Left lobe of liver (tissue), 2 donors: ENCODE results near the gene NTNG2. TPM values are rescaled to one million over a fixed set of nuclear protein-coding genes. Genes with fewer than 3 reads are reported as not detected.

Source experiments
- ATAC-seq: fragments of 200-7000 bp; cut with Tn5 transposase; one replicate; pipeline ENCODE4 v1.9.1; 2020; ENCODE audit warnings: mild to moderate bottlenecking, moderate library complexity
- DNase-seq: peaks from one replicate; pipeline ENCODE4 v3.0.0-alpha.2; 2020; ENCODE audit warnings: low spot score
- total RNA-seq: library from RNA; stranded (reverse); gene quantifications from one replicate; pipeline ENCODE4 v1.2.1, GENCODE V29; 2021
- donor health status: DM: no; HTN: no; CAD: no; lungs with moderate emphysema.
- donor health status: DM: no; HTN: yes; CAD: no.

Gene NTNG2
- total RNA-seq, 1 donor from 2014 or later, result 0.38 TPM

GRCh38 chr9:132244582-132245455, 83.0 kb downstream of the NTNG2 start:
- no peak for ATAC-seq

GRCh38 chr9:132245465-132245864, 83.6 kb downstream of the NTNG2 start:
- ATAC-seq (no peak), DNase-seq (no peak)

More at GRCh38 chr9:132244582-132245455, 83.0 kb downstream of the NTNG2 start:
- DNase-seq, result peak; percentile 39

GRCh38 chr9:132247942-132248341, 86.1 kb downstream of the NTNG2 start:
- DNase-seq, result no peak

DNA sequence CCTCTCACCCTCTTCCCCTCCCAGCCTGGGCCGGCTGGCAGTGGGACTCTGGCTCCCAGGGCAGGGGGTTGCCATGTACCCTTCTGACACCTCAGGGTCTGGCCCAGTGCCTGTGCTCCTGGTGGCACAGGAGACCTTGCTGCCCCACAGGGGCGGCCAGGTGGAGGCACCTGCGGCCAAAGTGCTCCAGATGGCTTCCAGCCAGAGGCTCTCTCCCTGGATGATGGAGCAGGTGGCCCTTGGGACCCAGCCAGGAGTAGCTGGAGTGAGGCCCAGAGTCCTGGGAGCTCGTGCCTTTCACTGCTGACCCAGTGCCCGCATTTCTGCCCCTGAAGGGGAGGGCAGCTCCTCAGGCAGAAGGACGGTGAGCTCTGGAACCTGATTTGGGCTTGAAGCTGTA, 87.3 kb downstream of the NTNG2 start:
- ATAC-seq (peak; percentile 78), DNase-seq (peak; percentile 73)

More at GRCh38 chr9:132247942-132248341, 86.1 kb downstream of the NTNG2 start:
- ATAC-seq, result no peak

DNA sequence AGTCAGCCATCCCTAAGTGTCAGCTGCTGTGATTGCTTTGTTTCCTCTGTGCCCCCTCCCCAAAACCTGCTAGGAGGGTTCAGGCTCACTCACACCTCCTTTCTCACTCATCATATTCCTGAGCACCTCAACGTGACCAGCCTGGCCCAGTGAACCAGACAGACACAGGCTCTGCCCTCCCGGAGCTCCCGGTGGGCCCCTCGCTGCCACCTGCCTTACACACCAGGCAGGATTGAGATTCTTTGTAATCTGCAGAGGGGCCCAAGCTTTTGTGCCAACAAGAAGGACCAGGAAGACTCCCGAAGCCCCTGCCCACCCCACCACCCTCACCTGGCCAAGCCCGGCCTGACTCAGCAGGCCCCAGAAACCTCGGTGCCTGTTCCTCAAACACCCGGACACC, 87.8 kb downstream of the NTNG2 start:
- ATAC-seq (no peak), DNase-seq (no peak)

DNA sequence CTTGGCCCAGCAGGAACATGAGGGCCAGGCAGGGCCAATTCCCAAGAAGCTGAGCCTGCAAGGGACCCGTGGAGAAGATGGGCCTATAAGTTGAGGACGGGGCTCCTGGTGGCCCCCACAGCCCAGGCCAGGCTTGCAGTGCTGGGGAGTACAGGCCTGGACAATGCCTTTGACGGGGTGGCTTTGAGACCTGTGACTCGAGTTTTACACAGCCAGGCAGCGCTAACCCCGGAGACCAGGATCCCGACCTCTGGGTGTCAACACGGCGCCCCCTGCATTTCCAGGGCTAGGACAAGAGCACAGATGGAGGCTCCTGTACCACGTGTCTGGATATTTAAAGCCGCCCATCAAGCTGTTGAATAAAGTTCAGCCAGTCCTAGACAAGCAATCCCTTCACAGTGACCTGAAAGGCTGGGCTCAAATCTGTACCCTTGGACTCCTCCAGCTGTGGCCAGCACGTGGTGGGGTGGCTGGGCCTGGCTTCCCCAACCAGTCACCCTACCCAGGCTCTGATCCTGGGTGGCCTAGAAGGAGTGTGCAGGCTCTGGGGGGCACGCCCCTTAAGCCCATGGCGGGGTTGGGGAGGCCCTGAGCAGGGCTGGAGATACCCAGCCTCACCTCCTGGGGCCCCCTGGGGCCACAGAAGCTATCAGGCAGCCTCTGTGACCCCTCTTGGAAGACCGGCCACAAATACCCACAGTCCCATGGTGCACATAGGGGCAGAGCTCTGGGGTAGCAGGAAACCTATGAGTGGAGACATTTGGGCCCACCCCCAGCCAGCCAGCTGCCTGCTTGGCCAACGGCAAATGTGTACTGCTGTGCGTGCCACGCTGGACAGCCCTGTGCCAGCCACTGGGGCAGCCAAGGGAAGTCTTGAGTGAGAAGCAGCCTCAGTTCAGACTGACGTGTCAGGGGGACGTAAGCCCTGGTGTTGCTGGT, 88.7 kb downstream of the NTNG2 start:
- DNase-seq, result peak; percentile 42
- ATAC-seq, result no peak

DNA sequence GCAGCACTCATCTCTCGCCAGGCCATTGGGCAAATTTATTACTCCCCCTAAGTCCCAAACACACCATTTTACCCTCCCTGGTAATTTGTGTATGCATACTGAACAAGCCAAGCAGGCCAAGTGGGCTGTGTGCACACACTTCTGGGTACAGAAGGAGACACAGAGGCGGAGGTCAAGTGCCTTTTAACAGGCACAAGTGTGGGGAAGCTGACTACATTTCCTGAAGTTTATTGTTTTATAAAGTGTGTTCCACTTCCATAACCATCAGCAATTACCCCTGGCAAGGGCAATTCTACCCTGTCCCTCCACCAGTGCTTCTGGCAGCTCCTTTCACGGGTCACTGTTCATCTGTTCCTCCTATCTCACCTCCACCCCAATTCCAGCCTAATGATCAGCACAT, 99.0 kb downstream of the NTNG2 start:
- no peak for ATAC-seq

DNA sequence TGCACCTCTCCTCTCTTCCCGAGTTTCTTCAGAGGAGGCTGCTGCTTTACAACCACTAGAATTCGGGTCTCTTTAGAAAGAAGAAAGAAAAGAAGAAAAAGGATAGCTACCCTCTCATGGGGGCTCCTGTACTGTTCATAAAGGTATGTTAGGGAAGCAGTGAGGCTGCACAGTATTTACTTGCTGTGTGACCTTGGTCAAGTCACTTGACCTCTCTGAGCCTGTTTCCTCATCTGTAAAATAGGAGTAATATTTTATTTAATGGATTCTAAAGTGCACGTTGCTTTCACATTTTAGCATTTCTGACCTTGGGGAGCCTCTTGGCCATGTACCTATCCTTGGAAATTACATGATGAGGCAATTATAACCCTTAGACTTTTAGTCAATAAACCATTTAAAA, 104.2 kb downstream of the NTNG2 start:
- ATAC-seq (no peak), DNase-seq (no peak)

More for the DNA sequence above, 99.0 kb downstream of the NTNG2 start:
- no peak for DNase-seq

GRCh38 chr9:132267660-132268059, 105.8 kb downstream of the NTNG2 start:
- DNase-seq (no peak), ATAC-seq (no peak)

DNA sequence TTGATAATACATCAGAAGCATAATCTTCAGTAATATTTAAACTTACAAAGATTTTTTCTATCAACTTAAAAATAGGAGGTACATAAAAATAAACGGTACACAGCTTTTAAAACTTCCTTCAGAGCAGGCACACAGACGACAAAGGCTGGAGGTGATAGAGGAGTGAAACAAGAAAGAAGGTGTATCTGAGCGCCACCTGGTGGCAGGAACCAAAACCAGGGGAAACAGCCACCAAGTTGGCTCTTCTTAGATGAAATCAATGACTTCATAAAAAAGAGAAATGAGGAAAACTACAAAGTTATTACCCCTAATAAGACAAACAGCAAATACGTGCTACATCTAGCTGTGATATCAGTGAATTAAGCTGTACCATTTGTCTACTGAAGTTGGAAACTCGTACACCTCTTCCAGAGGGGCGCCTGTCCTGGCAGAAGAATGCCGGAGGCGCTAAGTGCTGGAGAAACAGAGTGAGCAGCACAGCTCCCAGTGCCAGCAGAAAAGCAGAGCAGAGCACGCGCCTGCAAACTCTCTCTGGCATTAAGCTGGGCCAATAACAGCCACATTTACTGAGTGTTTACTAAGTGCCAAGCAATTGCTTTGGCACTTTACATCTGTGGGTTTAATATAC, 107.0 kb downstream of the NTNG2 start:
- ATAC-seq, result peak; percentile 87
- DNase-seq, result no peak

- DNase-seq, result peak; percentile 60
- ATAC-seq, result peak; percentile 60
These were observed 108.1 kb downstream of the NTNG2 start for GRCh38 chr9:132269704-132270516.

DNA sequence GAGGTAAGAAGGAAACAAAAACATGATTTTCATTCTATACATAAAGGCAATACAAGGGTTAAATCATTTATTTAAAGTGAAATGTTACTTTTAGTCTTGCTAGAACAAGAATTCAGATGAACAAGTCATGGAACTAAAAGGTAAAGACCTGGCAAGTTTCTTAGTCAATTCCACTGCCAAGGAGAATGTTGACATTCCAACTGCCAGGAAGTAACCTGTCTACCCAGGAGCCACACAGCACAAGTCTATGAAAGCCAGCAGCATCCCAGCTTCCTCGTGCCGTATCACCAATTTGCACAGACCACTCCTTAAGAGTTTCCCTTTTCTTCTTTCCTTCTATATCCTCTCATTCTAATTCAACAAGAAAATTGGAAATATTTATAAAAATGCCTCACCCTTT, 113.0 kb downstream of the NTNG2 start:
- no peak for ATAC-seq
- DNase-seq, result no peak

DNA sequence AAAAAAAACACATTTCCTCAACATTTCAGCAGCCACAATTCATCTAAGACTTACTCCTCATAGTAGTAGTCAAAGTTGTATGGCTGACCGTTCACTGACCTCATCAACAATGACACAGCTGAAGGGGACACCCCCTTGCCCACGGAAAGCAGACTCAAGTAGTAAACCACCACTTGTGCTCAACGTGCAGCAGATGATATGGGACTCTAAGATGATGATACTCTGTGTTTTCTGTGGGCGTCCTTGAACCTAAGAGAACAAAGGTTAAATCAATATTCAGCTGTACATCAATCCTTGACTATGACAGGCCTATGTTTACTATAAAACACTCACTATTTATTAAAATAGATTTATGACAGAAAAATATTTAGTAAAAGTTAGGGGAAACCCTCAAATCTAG, 121.3 kb downstream of the NTNG2 start:
- ATAC-seq (no peak), DNase-seq (no peak)

DNA sequence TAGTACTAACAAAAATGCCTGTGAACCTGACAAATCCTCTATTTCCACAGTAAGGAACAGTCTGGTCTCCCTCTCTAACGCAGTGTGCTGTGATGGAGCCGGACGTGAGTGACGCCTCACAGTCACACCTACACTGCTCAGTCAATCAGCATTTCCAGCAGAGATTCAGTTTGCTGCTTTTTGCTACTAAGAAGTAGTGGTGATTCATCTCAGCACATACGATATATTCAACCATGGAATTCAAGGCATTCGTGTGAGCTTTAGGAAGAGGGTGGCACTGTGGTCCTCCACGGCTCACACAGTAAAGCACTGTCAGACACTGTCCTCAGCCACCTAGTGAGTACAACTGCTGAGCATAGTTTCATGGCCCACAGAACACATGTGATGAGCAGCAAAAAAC, 122.0 kb downstream of the NTNG2 start:
- ATAC-seq, result no peak
- no peak for DNase-seq

GRCh38 chr9:132287256-132287760, 125.5 kb downstream of the NTNG2 start:
- no peak for DNase-seq
- ATAC-seq, result no peak

DNA sequence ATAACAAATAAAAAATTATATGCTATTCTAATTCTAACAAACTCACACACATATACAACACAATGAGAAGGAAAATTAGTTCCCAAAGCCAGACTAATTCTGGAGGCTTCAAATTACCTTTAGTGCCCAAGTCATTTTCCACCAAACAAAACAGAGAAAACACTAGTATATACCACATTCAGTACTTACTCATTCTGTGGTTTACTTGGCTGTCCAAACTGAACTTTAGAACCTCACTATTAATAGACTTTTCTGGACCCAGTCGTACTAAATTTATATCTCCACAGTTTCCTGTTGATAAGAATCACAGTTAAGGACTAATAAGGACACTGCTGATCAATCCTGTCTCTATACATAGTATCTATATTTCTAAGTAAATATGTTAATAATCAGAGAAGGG, 126.5 kb downstream of the NTNG2 start:
- DNase-seq (no peak), ATAC-seq (no peak)

- DNase-seq (no peak), ATAC-seq (no peak)
These were observed 127.1 kb downstream of the NTNG2 start for GRCh38 chr9:132288966-132289365.

DNA sequence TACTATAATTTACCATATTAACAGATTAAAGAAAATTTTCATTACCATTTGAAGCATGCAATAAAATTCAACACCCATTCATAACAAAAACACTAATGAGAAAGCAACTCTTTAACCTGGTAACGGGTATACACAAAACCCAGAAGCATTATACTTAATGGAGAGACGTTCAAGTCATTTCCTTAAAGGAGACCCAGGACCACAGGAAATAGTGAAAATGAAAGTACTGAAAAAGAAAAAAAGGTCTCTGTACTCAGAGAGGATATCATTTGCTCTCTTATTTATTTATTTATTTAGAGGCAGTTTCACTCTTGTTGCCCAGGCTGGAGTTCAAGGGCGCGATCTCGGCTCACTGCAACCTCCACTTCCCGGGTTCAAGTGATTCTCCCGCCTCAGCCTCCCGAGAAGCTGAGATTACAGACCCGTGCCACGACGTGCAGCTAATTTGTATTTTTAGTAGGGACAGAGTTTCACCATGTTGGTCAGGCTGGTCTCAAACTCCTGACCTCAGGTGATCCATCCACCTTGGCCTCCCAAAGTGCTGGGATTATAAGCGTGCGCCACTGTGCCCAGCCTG, 131.4 kb downstream of the NTNG2 start:
- DNase-seq (no peak), ATAC-seq (no peak)
